ENCODE measurements around the gene GJC1. TPM values are rescaled to one million over a fixed set of nuclear protein-coding genes. Genes with fewer than 3 reads are reported as not detected.
"Not testable (repeated sequence)": the region's sequence is repeated elsewhere in the genome, so short reads cannot be mapped to it uniquely, and the experiment has no call there.

The GJC1 gene
- total RNA-seq, 6 experiments from 2014 or later = 47.3 to 71.3 (median 59.3) TPM

- Mint-ChIP-seq H3K27ac (no peak overlapping the region), H3K36me3 (ENCODE audit: low read depth) (peaks cover 21% of the 10 kb centered on the region), H3K4me3 (peak overlapping the region; percentile 32; the same call in 1 of the 2 replicates), H3K4me1 (ENCODE audit: low read depth) (peaks cover 49% of the 10 kb centered on the region), H3K9me3 (no peaks in the 10 kb centered on the region), H3K27me3 (ENCODE audit: insufficient read depth) (peaks cover 3% of the 10 kb centered on the region)
- no peak for TF ChIP-seq CTCF (IDR thresholded peaks at IDR 0.05)
- peak; percentile 25 for DNase-seq
Observed at GRCh38 chr17:44826123-44826790, 3.8 kb downstream of the GJC1 start.

- H3K27me3 Mint-ChIP-seq (ENCODE audit: insufficient read depth); H3K9me3 Mint-ChIP-seq; H3K4me3 Mint-ChIP-seq; H3K27ac Mint-ChIP-seq; DNase-seq: not testable (repeated sequence)
- peaks cover 21% of the 10 kb centered on the region for H3K36me3 Mint-ChIP-seq (ENCODE audit: low read depth)
- H3K4me1 Mint-ChIP-seq (ENCODE audit: low read depth) = peaks cover 50% of the 10 kb centered on the region
Observed at GRCh38 chr17:44825236-44825635, 4.9 kb downstream of the GJC1 start.

GRCh38 chr17:44820631-44821212 lies 9.4 kb downstream of the GJC1 start:
- Mint-ChIP-seq H3K9me3 (no peaks in the 10 kb centered on the region), H3K27me3 (ENCODE audit: insufficient read depth) (no peaks in the 10 kb centered on the region; the same call in 1 of the 2 replicates), H3K4me3 (peak overlapping the region; percentile 79), H3K36me3 (ENCODE audit: low read depth) (peaks cover 10% of the 10 kb centered on the region; the same call in 1 of the 2 replicates), H3K27ac (peak overlapping the region; percentile 86), H3K4me1 (ENCODE audit: low read depth) (peaks cover 56% of the 10 kb centered on the region)
- TF ChIP-seq CTCF (IDR thresholded peaks at IDR 0.05) = no peak
- DNase-seq = peak; percentile 89

GRCh38 chr17:44818508-44818907 lies 11.6 kb downstream of the GJC1 start:
- Mint-ChIP-seq H3K4me1 (ENCODE audit: low read depth) (peaks cover 66% of the 10 kb centered on the region), H3K27ac (peak overlapping the region; percentile 62)
- H3K4me3 Mint-ChIP-seq; H3K36me3 Mint-ChIP-seq (ENCODE audit: low read depth); H3K27me3 Mint-ChIP-seq (ENCODE audit: insufficient read depth); DNase-seq; H3K9me3 Mint-ChIP-seq: not testable (repeated sequence)

GRCh38 chr17:44812263-44812662 lies 17.8 kb downstream of the GJC1 start:
- H3K27ac Mint-ChIP-seq = no peak overlapping the region
- H3K36me3 Mint-ChIP-seq (ENCODE audit: low read depth) = no peaks in the 10 kb centered on the region; the same call in 1 of the 2 replicates
- H3K27me3 Mint-ChIP-seq (ENCODE audit: insufficient read depth) = no peaks in the 10 kb centered on the region
- DNase-seq = no peak
- no peak overlapping the region for H3K4me3 Mint-ChIP-seq
- no peaks in the 10 kb centered on the region for H3K9me3 Mint-ChIP-seq
- peaks cover 52% of the 10 kb centered on the region for H3K4me1 Mint-ChIP-seq (ENCODE audit: low read depth)
- TF ChIP-seq CTCF (IDR thresholded peaks at IDR 0.05) = no peak

GRCh38 chr17:44808656-44809388 lies 21.3 kb downstream of the GJC1 start:
- H3K9me3 Mint-ChIP-seq; DNase-seq; H3K27ac Mint-ChIP-seq; H3K27me3 Mint-ChIP-seq (ENCODE audit: insufficient read depth); H3K4me3 Mint-ChIP-seq: not testable (repeated sequence)
- H3K4me1 Mint-ChIP-seq (ENCODE audit: low read depth) = peaks cover 52% of the 10 kb centered on the region
- peaks cover 16% of the 10 kb centered on the region for H3K36me3 Mint-ChIP-seq (ENCODE audit: low read depth)

- Mint-ChIP-seq H3K36me3 (ENCODE audit: low read depth) (peaks cover 16% of the 10 kb centered on the region), H3K27me3 (ENCODE audit: insufficient read depth) (no peaks in the 10 kb centered on the region), H3K27ac (peak overlapping the region; percentile 29), H3K4me3 (no peak overlapping the region), H3K4me1 (ENCODE audit: low read depth) (peaks cover 45% of the 10 kb centered on the region), H3K9me3 (no peaks in the 10 kb centered on the region)
- no peak for DNase-seq
- no peak for TF ChIP-seq CTCF (IDR thresholded peaks at IDR 0.05)
Observed at GRCh38 chr17:44808156-44808555, 21.9 kb downstream of the GJC1 start.

Data from HFFc6 (cell line).